Pancreas (tissue), 10 donors: ENCODE results near the gene BSG. TPM values are rescaled to one million over a fixed set of nuclear protein-coding genes. Genes with fewer than 3 reads are reported as not detected.

Experiments
- ATAC-seq, 4 donors: fragments of 200-7000 bp; cut with Tn5 transposase; one replicate each; pipeline versions ENCODE4 v1.8.0 to v1.9.1; 2020; ENCODE audit warnings: mild to moderate bottlenecking in 4 of 4, moderate library complexity in 4 of 4
- DNase-seq, 6 donors: peaks; one replicate each; pipeline ENCODE4 v3.0.0-alpha.2; 2020
- FAIRE-seq: peaks from 2 replicates; lab custom pipeline; 2012; peaks lifted over from hg19 to GRCh38; lab: Jason Lieb, UNC
- H3K27ac ChIP-seq, 4 donors: fragments of 200-600 bp; sonication (generic); 1 replicate in 3 of 4; 2 replicates in 1 of 4; pipeline versions ENCODE4 v1.5.0 to v1.8.0; 2020
- H3K27me3 ChIP-seq, 4 donors: fragments of 200-600 bp; one replicate each; pipeline ENCODE4 v1.8.0; 2021
- H3K36me3 ChIP-seq, 3 donors: fragments of 200-600 bp; sonication (generic) in 1 of 3; one replicate each; pipeline versions ENCODE4 v1.5.0 to v1.8.0; 2020 to 2021
- H3K4me1 ChIP-seq, 3 donors: fragments of 200-600 bp; one replicate each; pipeline ENCODE4 v1.8.0; 2021
- H3K4me3 ChIP-seq, 4 donors: fragments of 200-600 bp; sonication (generic) in 2 of 4; one replicate each; pipeline versions ENCODE4 v1.5.0 to v1.8.0; 2020 to 2021
- H3K9me3 ChIP-seq, 4 donors: fragments of 200-600 bp; one replicate each; pipeline ENCODE4 v1.8.0; 2021
- WGBS, 2 donors: extraction: QIAGEN DNeasy Blood & Tissue Kit; methylation state at CpG; one replicate each; pipeline ENCODE4 v1.1.7; 2013; 5-methylcytosine and 5-hydroxymethylcytosine counted together
- intact Hi-C, 3 donors: fragments of 100-400 bp; cut with DNase I; formaldehyde crosslinking; loops; one replicate each; pipeline versions ENCODE4 v1.11.1 to v1.14.2; 2022
- polyA plus RNA-seq, 2 donors: library from polyadenylated mRNA; stranded (reverse); fragments of 200-250 nt; gene quantifications; one replicate each; pipeline ENCODE4 v1.2.3, GENCODE V29; 2013
- total RNA-seq, 6 donors: library from RNA; stranded (reverse); fragmentation: NEBNext Ultra II Directional in 4 of 6; extraction: Animal tissue kit (Norgen Biotek cat#: 25700) in 4 of 6; gene quantifications; one replicate each; pipeline versions ENCODE4 v1.2.1 to v1.2.4, GENCODE V29; 2021 to 2023
- TF ChIP-seq, protein P1 (sequence below), 4 donors: fragments of 200-600 bp; sonication (generic) in 3 of 4; IDR thresholded peaks; one replicate each; pipeline versions ENCODE4 v1.5.0 to v1.8.0; 2021; ENCODE audit warnings: antibody characterized with exemption in 4 of 4
- donor health status: healthy with polysubstance abuse.
- donor health status: DM: no; HTN: no; CAD: no; lungs with moderate emphysema.
- donor health status: DM: no; HTN: no; CAD: no.
- donor health status: control.
- donor health status: control.
- donor health status: Bipolar disorder and iron deficiency.
- donor health status: DM: yes; HTN: yes; CAD: no.
- donor health status: DM: no; HTN: no; CAD: no.
- donor health status: DM: no; HTN: no; CAD: no.
- donor health status: DM: yes; HTN: yes; CAD: no.

BSG gene
- total and polyA plus RNA-seq, 8 donors = 122 to 256 (median 159) TPM

DNA sequence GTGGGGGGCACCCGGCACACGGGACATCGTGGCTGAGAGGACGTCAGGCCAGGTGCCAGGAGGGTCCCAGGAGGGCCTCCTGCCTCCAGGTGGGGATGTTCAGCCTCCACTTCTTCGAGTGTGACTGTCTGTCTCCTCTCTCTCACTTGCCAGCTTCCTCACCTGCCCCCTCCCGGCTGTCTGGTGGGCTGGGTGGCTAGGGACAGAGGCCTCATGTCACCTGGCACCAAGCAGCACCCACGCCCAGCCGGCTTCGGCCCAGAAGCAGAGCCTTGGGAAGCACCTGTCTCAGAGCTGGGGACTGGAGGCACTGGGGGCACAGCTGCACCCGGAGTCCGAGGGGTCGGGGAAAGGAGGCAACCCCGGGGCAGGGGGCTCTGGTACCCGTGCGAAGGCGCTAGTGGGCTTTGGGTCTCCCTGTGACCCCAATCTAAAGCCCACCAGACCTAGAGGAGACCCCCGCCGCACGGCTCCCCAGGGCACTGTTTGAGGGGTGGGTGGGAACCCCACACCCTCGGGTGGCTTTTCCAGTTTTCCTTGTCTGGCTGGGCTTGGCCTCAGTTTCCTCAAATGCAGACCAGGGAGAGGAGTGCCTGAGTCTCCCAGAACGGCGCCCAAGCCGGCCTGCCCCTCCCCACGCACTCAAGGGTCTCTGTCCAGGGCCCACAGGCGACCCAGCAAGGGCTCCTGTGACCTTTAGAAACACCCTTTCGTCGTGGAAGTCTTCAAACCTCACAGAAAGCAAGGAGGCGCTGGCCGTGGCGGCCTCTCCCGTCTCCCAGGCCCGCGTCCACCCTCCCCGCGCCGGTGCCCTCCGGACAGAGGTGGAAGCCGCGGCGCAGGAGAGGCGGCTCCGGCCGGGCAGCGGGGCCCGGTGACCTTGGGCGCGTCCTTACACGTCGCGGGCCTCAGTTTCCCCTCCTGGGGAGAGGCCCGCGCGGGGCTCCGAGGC lies 16.6 kb downstream of the BSG start:
- Histone ChIP-seq H3K27me3 (peaks cover 0 to 13% (median 4%) of the 10 kb centered on the region in 4 donors), H3K4me1 (peaks cover 0 to 9% (median 3%) of the 10 kb centered on the region in 3 donors), H3K9me3 (no peaks in the 10 kb centered on the region), H3K27ac (no peak overlapping the region), H3K36me3 (no peaks in the 10 kb centered on the region), H3K4me3 (no peak overlapping the region)
- DNase-seq (peak in 1 of 6 donors; percentile 77), ATAC-seq (peak in 2 of 4 donors; percentile 4 to 5), FAIRE-seq (no peak)
- WGBS, 2 donors = 11 to 13% methylated on average over 50 to 54 of the region's 54 CpGs
- intact Hi-C loops = no loop called here
- TF ChIP-seq, protein P1, sequence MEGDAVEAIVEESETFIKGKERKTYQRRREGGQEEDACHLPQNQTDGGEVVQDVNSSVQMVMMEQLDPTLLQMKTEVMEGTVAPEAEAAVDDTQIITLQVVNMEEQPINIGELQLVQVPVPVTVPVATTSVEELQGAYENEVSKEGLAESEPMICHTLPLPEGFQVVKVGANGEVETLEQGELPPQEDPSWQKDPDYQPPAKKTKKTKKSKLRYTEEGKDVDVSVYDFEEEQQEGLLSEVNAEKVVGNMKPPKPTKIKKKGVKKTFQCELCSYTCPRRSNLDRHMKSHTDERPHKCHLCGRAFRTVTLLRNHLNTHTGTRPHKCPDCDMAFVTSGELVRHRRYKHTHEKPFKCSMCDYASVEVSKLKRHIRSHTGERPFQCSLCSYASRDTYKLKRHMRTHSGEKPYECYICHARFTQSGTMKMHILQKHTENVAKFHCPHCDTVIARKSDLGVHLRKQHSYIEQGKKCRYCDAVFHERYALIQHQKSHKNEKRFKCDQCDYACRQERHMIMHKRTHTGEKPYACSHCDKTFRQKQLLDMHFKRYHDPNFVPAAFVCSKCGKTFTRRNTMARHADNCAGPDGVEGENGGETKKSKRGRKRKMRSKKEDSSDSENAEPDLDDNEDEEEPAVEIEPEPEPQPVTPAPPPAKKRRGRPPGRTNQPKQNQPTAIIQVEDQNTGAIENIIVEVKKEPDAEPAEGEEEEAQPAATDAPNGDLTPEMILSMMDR (IDR thresholded peaks at IDR 0.05) = no peak

DNA sequence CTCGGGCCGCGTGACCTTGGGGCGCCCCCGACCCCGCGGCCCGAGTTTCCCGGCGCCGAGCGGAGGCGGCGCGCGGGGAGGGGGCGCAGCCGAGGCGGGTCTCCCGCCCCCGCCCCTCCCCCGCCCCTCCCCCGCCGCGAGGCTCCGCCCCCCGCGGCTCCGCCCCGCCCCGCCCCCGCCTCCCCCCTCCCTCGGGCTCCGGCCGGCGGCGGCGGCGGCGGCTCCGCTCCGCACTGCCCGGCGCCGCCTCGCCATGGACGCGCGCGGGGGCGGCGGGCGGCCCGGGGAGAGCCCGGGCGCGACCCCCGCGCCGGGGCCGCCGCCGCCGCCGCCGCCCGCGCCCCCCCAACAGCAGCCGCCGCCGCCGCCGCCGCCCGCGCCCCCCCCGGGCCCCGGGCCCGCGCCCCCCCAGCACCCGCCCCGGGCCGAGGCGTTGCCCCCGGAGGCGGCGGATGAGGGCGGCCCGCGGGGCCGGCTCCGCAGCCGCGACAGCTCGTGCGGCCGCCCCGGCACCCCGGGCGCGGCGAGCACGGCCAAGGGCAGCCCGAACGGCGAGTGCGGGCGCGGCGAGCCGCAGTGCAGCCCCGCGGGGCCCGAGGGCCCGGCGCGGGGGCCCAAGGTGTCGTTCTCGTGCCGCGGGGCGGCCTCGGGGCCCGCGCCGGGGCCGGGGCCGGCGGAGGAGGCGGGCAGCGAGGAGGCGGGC lies 17.4 kb downstream of the BSG start, which contains the start of gene HCN2:
Gene HCN2, plus strand, starts transcription at position 189 of the 703 bp plus-strand sequence. Its CDS starts 65 bp downstream, at position 254.
- Histone ChIP-seq H3K4me1 (peaks cover 0 to 9% (median 3%) of the 10 kb centered on the region in 3 donors), H3K4me3 (peak within 1 kb of the TSS in 1 of 4 donors; percentile 12), H3K27me3 (peaks cover 0 to 13% (median 4%) of the 10 kb centered on the region in 4 donors), H3K36me3 (no peaks in the 10 kb centered on the region), H3K27ac (no peak within 1 kb of the TSS), H3K9me3 (no peaks in the 10 kb centered on the region)
- ATAC-seq (no peak), DNase-seq (no peak), FAIRE-seq (no peak)
- intact Hi-C loops = no loop called here
- TF ChIP-seq, protein P1 (IDR thresholded peaks at IDR 0.05) = no peak
- WGBS, 2 donors = 0 to 1% methylated on average over 5 to 91 of the region's 132 CpGs

DNA sequence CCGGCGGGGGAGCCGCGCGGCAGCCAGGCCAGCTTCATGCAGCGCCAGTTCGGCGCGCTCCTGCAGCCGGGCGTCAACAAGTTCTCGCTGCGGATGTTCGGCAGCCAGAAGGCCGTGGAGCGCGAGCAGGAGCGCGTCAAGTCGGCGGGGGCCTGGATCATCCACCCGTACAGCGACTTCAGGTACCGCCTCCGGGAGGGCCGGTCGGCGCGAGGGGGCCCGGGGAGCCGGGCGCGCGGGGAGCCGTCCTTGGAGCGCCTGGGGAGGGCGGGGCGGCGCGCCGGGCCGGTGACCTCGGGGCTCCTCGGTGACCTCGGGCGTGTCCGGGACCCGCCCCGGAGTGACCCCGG lies 18.0 kb downstream of the BSG start:
- WGBS, 2 donors = 1 to 2% methylated on average over 32 to 50 of the region's 50 CpGs
- no peak for FAIRE-seq
- H3K27ac ChIP-seq = no peak overlapping the region

DNA sequence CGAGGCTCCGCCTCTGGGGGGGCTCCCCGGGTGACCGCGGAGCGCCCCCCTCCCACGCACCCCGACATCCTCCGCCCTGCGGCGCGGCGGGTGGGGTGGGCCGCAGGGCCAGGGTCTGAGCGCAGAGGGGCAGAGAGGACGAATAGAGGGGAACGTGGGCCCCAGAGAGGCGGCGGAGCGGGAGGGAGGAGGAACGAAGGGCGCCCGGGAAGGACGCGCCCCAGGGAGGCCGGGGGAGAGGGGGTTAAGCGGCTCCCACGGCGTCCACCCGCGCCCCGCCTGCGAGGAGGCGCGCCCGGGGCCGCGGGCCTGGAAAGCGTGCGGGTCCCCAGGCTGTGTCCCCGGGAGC lies 18.3 kb downstream of the BSG start:
- TF ChIP-seq, protein P1 (IDR thresholded peaks at IDR 0.05) = no peak
- Histone ChIP-seq H3K4me3 (peak overlapping the region in 1 of 4 donors; percentile 12), H3K27ac (no peak overlapping the region), H3K27me3 (peaks cover 0 to 13% (median 4%) of the 10 kb centered on the region in 4 donors), H3K36me3 (no peaks in the 10 kb centered on the region), H3K9me3 (no peaks in the 10 kb centered on the region), H3K4me1 (peaks cover 0 to 9% (median 3%) of the 10 kb centered on the region in 3 donors)
- ATAC-seq = no peak
- intact Hi-C loops = no loop called here
- 6 to 11% methylated on average over 13 to 41 of the region's 41 CpGs for WGBS, 2 donors
- no peak for DNase-seq
- FAIRE-seq = no peak

More for the DNA sequence above, 18.0 kb downstream of the BSG start:
- TF ChIP-seq, protein P1 (IDR thresholded peaks at IDR 0.05) = no peak
- peaks cover 0 to 13% (median 4%) of the 10 kb centered on the region in 4 donors for H3K27me3 ChIP-seq
- intact Hi-C loops = no loop called here
- H3K4me3 ChIP-seq = peak overlapping the region in 1 of 4 donors; percentile 12
- ATAC-seq = no peak
- H3K36me3 ChIP-seq = no peaks in the 10 kb centered on the region
- no peaks in the 10 kb centered on the region for H3K9me3 ChIP-seq
- H3K4me1 ChIP-seq = peaks cover 0 to 9% (median 3%) of the 10 kb centered on the region in 3 donors
- peak in 1 of 6 donors; percentile 71 for DNase-seq
